ENCODE results near the gene ZNF525. TPM values are rescaled to one million over a fixed set of nuclear protein-coding genes. Genes with fewer than 3 reads are reported as not detected.
A peak's percentile ranks its signal among the peaks of the same experiment; 100 is the strongest.

ZNF525 gene
- total and polyA plus RNA-seq, 2 of the 13 experiments (the other 11 are each of a cell fraction or from before 2014, with no cell fraction given) = 3.4 to 8.7 TPM

- TF ChIP-seq TIGD3 (CRISPR knock-in tag; IDR thresholded peaks at IDR 0.05; ENCODE audit: borderline replicate concordance) (no peak), HMGXB4 (CRISPR knock-in tag; IDR thresholded peaks at IDR 0.05; ENCODE audit: borderline replicate concordance in 1 of 2, low read depth in 1 of 2) (no peak), ELF3 (CRISPR knock-in tag; IDR thresholded peaks at IDR 0.05) (peak; percentile 64; the same call in 1 of the 2 replicates), GATAD2A (CRISPR knock-in tag; IDR thresholded peaks at IDR 0.05) (0 out of 2 replicates have a peak, but pooled peaks have one; percentile 2), HMGA1 (CRISPR knock-in tag; conservative IDR thresholded peaks at IDR 0.05) (no peak), KDM3A (CRISPR knock-in tag; IDR thresholded peaks at IDR 0.05; ENCODE audit: low read depth) (0 out of 2 replicates have a peak, but pooled peaks have one; percentile 31), TCF12 (IDR thresholded peaks at IDR 0.05) (no peak), TCF12 (CRISPR knock-in tag; IDR thresholded peaks at IDR 0.05) (no peak), KAT8 (CRISPR knock-in tag; IDR thresholded peaks at IDR 0.05) (peak; percentile 84), ZFX (CRISPR knock-in tag; IDR thresholded peaks at IDR 0.05; ENCODE audit: low read depth) (peak; percentile 35; the same call in 1 of the 2 replicates), ZNF263 (CRISPR knock-in tag; IDR thresholded peaks at IDR 0.05) (peak; percentile 81), ZFP1 (CRISPR knock-in tag; IDR thresholded peaks at IDR 0.05) (no peak), PHF8 (CRISPR knock-in tag; IDR thresholded peaks at IDR 0.05) (peak; percentile 77), GATAD1 (CRISPR knock-in tag; IDR thresholded peaks at IDR 0.05) (peak; percentile 70), CEBPB (IDR thresholded peaks at IDR 0.05; ENCODE audit: borderline replicate concordance, low read depth, low read length) (no peak), SIN3A (IDR thresholded peaks at IDR 0.05; ENCODE audit: borderline replicate concordance, low read depth, low read length) (peak; percentile 84; the same call in 1 of the 2 replicates), ZNF143 (CRISPR knock-in tag; IDR thresholded peaks at IDR 0.05) (peak; percentile 64), AGO1 (IDR thresholded peaks at IDR 0.05; ENCODE audit: low read depth, low read length, poor library complexity, severe bottlenecking) (peak; percentile 49), KMT2B (CRISPR knock-in tag; IDR thresholded peaks at IDR 0.05) (no peak), CENPT (CRISPR knock-in tag; IDR thresholded peaks at IDR 0.05; ENCODE audit: low read depth) (no peak), CREM (IDR thresholded peaks at IDR 0.05) (0 out of 2 replicates have a peak, but pooled peaks have one; percentile 18), CREM (CRISPR knock-in tag; IDR thresholded peaks at IDR 0.05) (no peak), ZNF251 (CRISPR knock-in tag; IDR thresholded peaks at IDR 0.05) (no peak), ZNF317 (CRISPR knock-in tag; IDR thresholded peaks at IDR 0.05) (peak; percentile 30; the same call in 1 of the 2 replicates), POLR2AphosphoS5 (IDR thresholded peaks at IDR 0.05; ENCODE audit: low read depth, low read length) (peak; percentile 85), POLR2A (IDR thresholded peaks at IDR 0.05; ENCODE audit: insufficient read depth in 1 of 2, low read depth in 2 of 2, low read length in 2 of 2) (peak; percentile 77 to 82), TFDP1 (CRISPR knock-in tag; IDR thresholded peaks at IDR 0.05; ENCODE audit: borderline replicate concordance) (peak; percentile 18; the same call in 1 of the 2 replicates), SMAD3 (CRISPR knock-in tag; IDR thresholded peaks at IDR 0.05) (no peak)
Observed at GRCh38 chr19:53333463-53334449, 31.7 kb upstream of the ZNF525 start, which contains the start of gene ZNF845 (continued).

Measured in HepG2 (cell line).